GM12865 (cell line): ENCODE measurements around the gene TST.

Experiments used
- DNase-seq: peaks from one replicate; pipeline ENCODE4 v3.0.0; 2010; ENCODE audit warnings: low read depth
- H3K4me3 ChIP-seq: 2 replicates; pipeline ENCODE4 v1.5.1; 2011; ENCODE audit warnings: mild to moderate bottlenecking, low read depth, low read length, control low read depth
- CTCF ChIP-seq: IDR thresholded peaks from 2 replicates; pipeline ENCODE4 v1.5.1; 2011; ENCODE audit warnings: low read length, control low read depth, low read depth, inconsistent platforms; ENCODE audit not compliant: insufficient read depth; ENCODE audit errors: missing control alignments

The TST gene

DNA sequence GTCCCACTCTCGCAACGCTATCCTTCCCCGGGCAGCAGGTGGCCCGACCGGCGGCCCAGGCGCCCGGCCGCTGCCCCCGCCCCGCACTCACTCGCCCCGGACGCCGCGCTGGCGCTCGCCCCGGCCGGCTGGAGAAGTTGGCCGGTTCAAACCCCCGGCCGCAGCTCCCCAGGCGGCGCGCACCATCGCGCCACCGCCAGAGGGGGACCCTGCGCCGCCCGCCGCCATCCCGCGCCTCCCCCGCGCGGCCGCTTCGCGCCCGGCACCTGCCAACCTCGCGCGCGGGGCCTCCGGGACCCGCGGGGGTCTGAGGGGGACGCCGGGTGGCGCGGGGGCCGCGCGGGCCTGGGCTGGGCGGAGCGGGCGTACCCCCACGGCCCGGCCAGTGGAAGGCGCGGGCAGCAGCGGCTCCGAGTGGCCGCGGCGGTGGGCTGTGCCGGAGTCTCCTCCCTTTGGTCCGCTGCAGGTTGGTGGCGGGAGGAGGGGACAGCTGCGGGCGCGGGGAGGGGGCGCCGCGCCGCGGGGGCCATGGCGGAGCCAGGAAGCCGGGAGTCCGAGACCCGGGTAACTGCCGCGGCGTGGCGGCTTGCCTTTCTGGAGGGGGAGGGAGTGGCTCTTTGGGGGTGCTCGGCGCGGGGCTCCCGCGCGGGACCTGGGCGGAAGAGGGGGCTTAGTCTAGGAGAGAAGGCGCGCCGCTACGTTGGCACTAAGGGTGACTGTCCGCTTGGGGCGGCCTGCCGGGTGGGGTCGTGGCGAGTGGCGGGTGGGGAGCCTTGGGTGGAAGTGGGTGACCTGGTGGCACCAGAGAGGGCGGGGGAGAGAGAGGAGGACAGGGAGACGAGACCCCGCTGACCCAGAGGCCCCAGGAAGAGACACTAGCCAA lies at the start of gene TST, which contains the start of gene MPST:
Gene TST (minus strand): TSS at position 139 of the 883 bp plus-strand sequence. CDS start 715 bp downstream, outside the sequence.
Gene MPST (plus strand): TSS at position 434 of the 883 bp plus-strand sequence. CDS start 95 bp downstream, at position 529.
- H3K4me3 ChIP-seq, result peak within 1 kb of the TSS; percentile 63
- no peak for TF ChIP-seq CTCF
- DNase-seq, result peak; percentile 77

GRCh38 chr22:37068859-37069258 lies 49.6 kb upstream of the TST start:
- no peak for TF ChIP-seq CTCF
- no peak overlapping the region for H3K4me3 ChIP-seq
- no peak for DNase-seq

- TF ChIP-seq CTCF, result no peak
- no peak for DNase-seq
Measured at GRCh38 chr22:37067428-37067827, 48.2 kb upstream of the TST start.

DNA sequence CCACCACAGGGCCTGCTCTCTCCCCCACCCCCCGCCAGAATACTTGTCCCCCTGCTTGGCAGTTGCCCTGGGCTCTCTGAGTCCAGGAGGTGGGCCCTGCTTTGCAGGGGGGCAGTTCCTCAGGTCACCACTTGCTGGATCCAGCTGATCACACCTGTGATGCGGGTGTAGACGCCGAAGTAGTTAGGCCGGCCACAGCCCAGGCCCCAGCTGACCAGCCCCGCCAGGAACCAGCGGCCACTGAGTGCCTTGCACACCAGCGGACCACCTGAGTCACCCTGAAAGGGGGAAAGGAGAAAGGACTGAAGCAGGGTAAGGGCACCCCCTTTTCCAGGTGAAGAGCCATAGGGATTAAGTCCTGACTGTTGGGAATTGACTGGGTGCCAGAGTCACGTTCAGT lies 46.7 kb upstream of the TST start:
- no peak for TF ChIP-seq CTCF
- no peak overlapping the region for H3K4me3 ChIP-seq
- DNase-seq, result no peak

More at GRCh38 chr22:37067428-37067827, 48.2 kb upstream of the TST start:
- no peak overlapping the region for H3K4me3 ChIP-seq

GRCh38 chr22:37065180-37065579 lies 45.9 kb upstream of the TST start:
- TF ChIP-seq CTCF, result no peak
- DNase-seq, result no peak
- no peak overlapping the region for H3K4me3 ChIP-seq

- DNase-seq, result no peak
- no peak for TF ChIP-seq CTCF
- no peak overlapping the region for H3K4me3 ChIP-seq
Measured at GRCh38 chr22:37064553-37064952, 45.3 kb upstream of the TST start.
